GM23338 (cell line): ENCODE results near the gene ARMC7. TPM values are rescaled to one million over a fixed set of nuclear protein-coding genes. Genes with fewer than 3 reads are reported as not detected.
A peak's percentile ranks its signal among the peaks of the same experiment; 100 is the strongest.

Experiments
- ATAC-seq: fragments of 200-7000 bp; cut with Tn5 transposase; 3 replicates; pipeline ENCODE4 v1.9.1; 2020
- DNase-seq: peaks from one replicate; pipeline ENCODE4 v3.0.0-alpha.2; 2015; ENCODE audit warnings: low spot score
- H2AFZ ChIP-seq: fragments of 200-600 bp; sonication (generic); 2 replicates; pipeline ENCODE4 v1.8.0; 2016; ENCODE audit warnings: antibody characterized with exemption, mild to moderate bottlenecking, moderate library complexity
- H3F3A ChIP-seq: fragments of 200-600 bp; sonication (generic); replicated peaks from 2 replicates; pipeline ENCODE4 v1.8.0; 2017; ENCODE audit warnings: antibody characterized with exemption, mixed run types, low read depth
- H3K27ac ChIP-seq: fragments of 200-600 bp; sonication (generic); 2 replicates; pipeline ENCODE4 v1.6.1; 2016; ENCODE audit warnings: low read depth
- H3K27me3 ChIP-seq: fragments of 200-600 bp; sonication (generic); 2 replicates; pipeline ENCODE4 v1.8.0; 2016; ENCODE audit warnings: mild to moderate bottlenecking, mixed run types, moderate library complexity; ENCODE audit not compliant: insufficient read depth
- H3K36me3 ChIP-seq: fragments of 200-600 bp; sonication (generic); 2 replicates; pipeline ENCODE4 v1.8.0; 2016; ENCODE audit warnings: mild to moderate bottlenecking; ENCODE audit not compliant: insufficient read depth
- H3K4me1 ChIP-seq: fragments of 200-600 bp; sonication (generic); 2 replicates; pipeline ENCODE4 v1.8.0; 2016; ENCODE audit warnings: mild to moderate bottlenecking, moderate library complexity; ENCODE audit not compliant: insufficient read depth
- H3K4me2 ChIP-seq: fragments of 200-600 bp; sonication (generic); 2 replicates; pipeline ENCODE4 v1.7.1; 2017; ENCODE audit warnings: mixed run types
- H3K4me3 ChIP-seq: fragments of 200-600 bp; sonication (generic); 2 replicates; pipeline ENCODE4 v1.6.1; 2016; ENCODE audit warnings: mixed run types
- H3K79me2 ChIP-seq: fragments of 200-600 bp; sonication (generic); replicated peaks from 2 replicates; pipeline ENCODE4 v1.8.0; 2017; ENCODE audit warnings: mild to moderate bottlenecking; ENCODE audit not compliant: insufficient read depth
- H3K9me2 ChIP-seq: fragments of 200-600 bp; sonication (generic); 2 replicates; pipeline ENCODE4 v1.8.0; 2017; ENCODE audit not compliant: insufficient read depth
- H4K20me1 ChIP-seq: fragments of 200-600 bp; sonication (generic); replicated peaks from 2 replicates; pipeline ENCODE4 v1.8.0; 2017; ENCODE audit warnings: mild to moderate bottlenecking; ENCODE audit not compliant: insufficient read depth
- H3K27ac Mint-ChIP-seq: 2 replicates; pipeline ENCODE4 v1.8.0; 2020; ENCODE audit warnings: inconsistent platforms, mild to moderate bottlenecking, moderate library complexity, mixed read lengths
- H3K27me3 Mint-ChIP-seq: 3 replicates; pipeline ENCODE4 v1.8.0; 2022; ENCODE audit warnings: low read depth, mild to moderate bottlenecking, moderate library complexity, mixed read lengths, inconsistent platforms; ENCODE audit not compliant: insufficient read depth, poor library complexity
- H3K36me3 Mint-ChIP-seq: 3 replicates; pipeline ENCODE4 v1.8.0; 2021; ENCODE audit warnings: low read depth, mild to moderate bottlenecking, inconsistent platforms, moderate library complexity, mixed read lengths
- H3K4me1 Mint-ChIP-seq: 3 replicates; pipeline ENCODE4 v1.8.0; 2020; ENCODE audit warnings: mild to moderate bottlenecking, inconsistent platforms, mixed read lengths
- H3K4me3 Mint-ChIP-seq: 3 replicates; pipeline ENCODE4 v1.8.0; 2021; ENCODE audit warnings: moderate library complexity, mild to moderate bottlenecking, inconsistent platforms, mixed read lengths
- H3K9me3 Mint-ChIP-seq: 3 replicates; pipeline ENCODE4 v1.8.0; 2020; ENCODE audit warnings: moderate library complexity, mild to moderate bottlenecking, inconsistent platforms, mixed read lengths
- CREB1 ChIP-seq: fragments of 250-450 bp; sonication (Bioruptor Pico); IDR thresholded peaks from 2 replicates; pipeline ENCODE4 v1.5.0; 2020; ENCODE audit warnings: low read depth, mild to moderate bottlenecking, moderate library complexity
- CTCF ChIP-seq, 2 experiments: fragments of 200-600 bp in 1 of 2; sonication (generic) in 1 of 2; conservative IDR thresholded peaks; 2 replicates each; pipeline versions ENCODE4 v1.5.1 to v1.6.1; 2016 to 2017; ENCODE audit warnings: antibody characterized with exemption in 2 of 2, low read depth in 2 of 2, mild to moderate bottlenecking in 2 of 2, moderate library complexity in 1 of 2
- EZH2 ChIP-seq: fragments of 200-600 bp; sonication (generic); IDR thresholded peaks from one replicate; pipeline ENCODE4 v1.8.0; 2017; ENCODE audit warnings: antibody characterized with exemption, mild to moderate bottlenecking, low read depth; ENCODE audit not compliant: unreplicated experiment
- EZH2phosphoT487 ChIP-seq: fragments of 200-600 bp; sonication (generic); IDR thresholded peaks from one replicate; pipeline ENCODE4 v1.8.1; 2018; ENCODE audit warnings: antibody characterized with exemption; ENCODE audit not compliant: unreplicated experiment
- JUNB ChIP-seq: IDR thresholded peaks from one replicate; pipeline ENCODE4 v1.6.1; 2016; ENCODE audit warnings: antibody characterized with exemption; ENCODE audit not compliant: unreplicated experiment
- NANOG ChIP-seq: IDR thresholded peaks from 2 replicates; pipeline ENCODE4 v1.6.1; 2016; ENCODE audit warnings: antibody characterized with exemption, borderline replicate concordance
- POLR2AphosphoS5 ChIP-seq: IDR thresholded peaks from 2 replicates; pipeline ENCODE4 v1.6.1; 2016; ENCODE audit warnings: antibody characterized with exemption, low read depth
- STAT1 ChIP-seq: IDR thresholded peaks from one replicate; pipeline ENCODE4 v1.6.1; 2016; ENCODE audit warnings: antibody characterized with exemption; ENCODE audit not compliant: unreplicated experiment
- ZNF114 ChIP-seq: fragments of 250-450 bp; sonication (Bioruptor Pico); IDR thresholded peaks from 2 replicates; pipeline ENCODE4 v1.5.0; 2020; ENCODE audit warnings: mild to moderate bottlenecking, moderate library complexity
- ZNF331 ChIP-seq: fragments of 250-450 bp; sonication (Bioruptor Pico); IDR thresholded peaks from 2 replicates; pipeline ENCODE4 v1.5.0; 2020; ENCODE audit warnings: low read depth, mild to moderate bottlenecking, moderate library complexity
- polyA plus RNA-seq: library from polyadenylated mRNA; unstranded; fragments of >200 nt; fragmentation: Nextera tagmentation; extraction: Ambion mirVana; gene quantifications from 2 replicates; pipeline ENCODE4 v1.2.1, GENCODE V29; 2016
- total RNA-seq: library from RNA; depleted of rRNA; stranded (reverse); fragments of >200 nt; shearing (Covaris generic); gene quantifications from 2 replicates; pipeline ENCODE4 v1.2.3, GENCODE V29; 2014

Gene ARMC7
- total and polyA plus RNA-seq, 2 experiments from 2014 or later: 5.6 to 8.4 TPM

GRCh38 chr17:75082683-75083082 is 27.1 kb upstream of the ARMC7 start (continued):
- no peak for TF ChIP-seq CTCF (conservative IDR thresholded peaks at IDR 0.05; ENCODE audit: low read depth in 2 of 2)
- TF ChIP-seq EZH2: no peak
- TF ChIP-seq POLR2AphosphoS5: no peak
- no peak for TF ChIP-seq EZH2phosphoT487
- TF ChIP-seq NANOG: no peak
- TF ChIP-seq ZNF331: no peak
- no peak for TF ChIP-seq CREB1 (CRISPR knock-in tag)
- TF ChIP-seq ZNF114 (CRISPR knock-in tag): no peak
- TF ChIP-seq STAT1: no peak
- TF ChIP-seq JUNB: no peak

GRCh38 chr17:75084039-75084660 is 25.6 kb upstream of the ARMC7 start:
- Histone ChIP-seq H3K4me2 (no peak overlapping the region), H3K27ac (no peak overlapping the region), H3K79me2 (no peaks in the 10 kb centered on the region; the same call in 1 of the 2 replicates), H4K20me1 (no peaks in the 10 kb centered on the region), H3K27me3 (no peaks in the 10 kb centered on the region), H3K9me2 (no peaks in the 10 kb centered on the region), H3F3A (peaks cover 18% of the 10 kb centered on the region), H3K4me3 (no peak overlapping the region), H2AFZ (no peak overlapping the region), H3K4me1 (peaks cover 32% of the 10 kb centered on the region), H3K36me3 (no peaks in the 10 kb centered on the region)
- TF ChIP-seq EZH2 (no peak), CTCF (conservative IDR thresholded peaks at IDR 0.05; ENCODE audit: low read depth in 2 of 2) (0 out of 4 replicates have a peak, but pooled peaks of 1 of the 2 experiments have one; percentile 0)
- Mint-ChIP-seq H3K27me3 (peaks cover 15% of the 10 kb centered on the region), H3K4me3 (no peak overlapping the region), H3K36me3 (no peaks in the 10 kb centered on the region; the same call in 2 of the 3 replicates), H3K27ac (no peak overlapping the region), H3K4me1 (peaks cover 34% of the 10 kb centered on the region), H3K9me3 (no peaks in the 10 kb centered on the region)
- ATAC-seq (no peak), DNase-seq (no peak)
